ENCODE data around the gene COQ7. TPM values are rescaled to one million over a fixed set of nuclear protein-coding genes. Genes with fewer than 3 reads are reported as not detected.

The COQ7 gene
- total RNA-seq, 2 donors from 2014 or later = 20.4 to 22.0 TPM

DNA sequence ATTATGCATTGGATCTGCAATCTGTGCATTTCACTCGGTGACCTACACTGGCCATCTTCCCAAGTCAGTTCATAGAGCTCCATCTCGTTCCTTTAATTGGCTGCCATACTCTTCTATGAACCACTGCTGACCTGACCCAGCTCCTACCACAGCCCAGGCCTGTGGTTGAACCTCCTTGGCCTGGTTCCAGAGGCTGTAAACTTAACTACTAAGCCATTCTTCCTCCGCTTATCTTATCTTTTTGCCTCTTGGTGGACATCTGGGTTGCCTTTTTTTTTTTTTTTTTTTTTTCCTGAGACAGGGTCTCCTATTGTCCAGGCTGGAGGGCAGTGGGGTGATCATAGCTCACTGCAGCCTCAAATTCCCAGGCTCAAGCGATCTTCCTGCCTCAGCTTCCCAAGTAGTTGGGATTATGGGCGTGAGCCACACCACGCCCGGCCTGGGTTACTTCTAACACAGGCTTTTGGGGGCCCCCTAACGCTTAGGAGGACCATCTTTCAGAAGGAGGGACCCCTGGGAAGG, 18.3 kb downstream of the COQ7 start:
- Histone ChIP-seq H3K27me3 (ENCODE audit: control insufficient read depth, insufficient read depth, low read length, poor library complexity, severe bottlenecking) (no peaks in the 10 kb centered on the region), H3K9me3 (ENCODE audit: control insufficient read depth, low read length) (peaks cover 23% of the 10 kb centered on the region), H3K9ac (ENCODE audit: extremely low read depth, low read length, poor library complexity, severe bottlenecking) (no peak overlapping the region), H3K36me3 (ENCODE audit: control insufficient read depth, insufficient read depth, low read length) (peaks cover 15% of the 10 kb centered on the region), H3K27ac (ENCODE audit: low read depth, low read length) (no peak overlapping the region), H3K4me3 (ENCODE audit: low read length) (no peak overlapping the region), H3K4me1 (ENCODE audit: control insufficient read depth, insufficient read depth, low read length) (no peaks in the 10 kb centered on the region)
- peaks cover 13% of the 10 kb centered on the region for H3K27me3 Mint-ChIP-seq (ENCODE audit: insufficient read depth)
- H3K27ac Mint-ChIP-seq = no peak overlapping the region
- no peak for TF ChIP-seq CTCF (conservative IDR thresholded peaks at IDR 0.05)
- 84 to 88% methylated on average over 4 to 8 of the region's 8 CpGs for WGBS, 2 experiments (ENCODE audit: insufficient coverage in 1 of 2, insufficient read length in 1 of 2)
- H3K36me3 Mint-ChIP-seq (ENCODE audit: low read depth) = peaks cover 18% of the 10 kb centered on the region
- H3K4me1 Mint-ChIP-seq = peaks cover 7% of the 10 kb centered on the region
- no peak for DNase-seq
- peaks cover 10% of the 10 kb centered on the region for H3K9me3 Mint-ChIP-seq
- H3K4me3 Mint-ChIP-seq = no peak overlapping the region

DNA sequence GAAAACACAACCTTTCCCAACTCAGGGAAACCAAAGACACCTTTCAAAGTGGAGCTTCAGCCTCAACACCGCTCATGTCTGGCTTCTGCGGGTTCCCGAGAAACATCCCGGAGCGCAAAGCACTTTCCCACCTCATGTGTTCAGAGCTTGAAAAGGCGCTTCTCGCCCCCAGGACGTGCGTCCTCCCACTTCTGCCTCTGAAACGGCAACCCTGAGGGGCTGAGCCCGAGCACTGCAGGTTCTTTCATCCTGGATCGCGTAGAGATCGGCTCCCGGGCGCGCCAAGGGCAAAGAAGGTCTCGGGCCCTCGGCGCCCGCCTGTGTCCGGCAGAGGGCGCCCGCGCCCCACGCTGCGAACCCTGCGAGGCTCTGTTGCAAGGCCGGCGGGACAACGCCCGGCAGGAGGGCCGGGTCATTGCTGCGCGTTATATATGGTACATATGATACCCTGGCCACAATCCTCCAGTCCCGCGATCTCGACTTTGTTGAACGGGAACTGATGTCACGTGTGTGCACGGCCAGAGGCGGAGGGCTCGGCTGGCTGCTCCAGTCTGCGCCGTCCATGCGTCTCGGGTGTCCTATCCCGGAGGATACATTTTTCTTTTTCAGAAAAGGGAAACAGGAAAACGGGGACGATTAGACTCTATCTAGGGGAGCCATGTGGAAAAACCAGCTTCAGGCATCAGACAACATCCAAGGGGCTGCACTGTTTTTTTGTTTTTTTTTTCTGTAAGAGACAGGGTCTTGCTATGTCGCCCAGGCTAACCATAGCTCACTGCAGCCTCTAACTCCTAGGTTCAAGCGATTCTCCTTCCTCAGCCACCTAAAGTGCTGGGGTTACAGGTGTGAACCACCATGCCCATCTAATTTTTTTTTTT, 19.1 kb downstream of the COQ7 start:
- Histone ChIP-seq H3K9me3 (ENCODE audit: control insufficient read depth, low read length) (peaks cover 15% of the 10 kb centered on the region), H3K27me3 (ENCODE audit: control insufficient read depth, insufficient read depth, low read length, poor library complexity, severe bottlenecking) (no peaks in the 10 kb centered on the region), H3K4me1 (ENCODE audit: control insufficient read depth, insufficient read depth, low read length) (no peaks in the 10 kb centered on the region), H3K9ac (ENCODE audit: extremely low read depth, low read length, poor library complexity, severe bottlenecking) (no peak overlapping the region), H3K27ac (ENCODE audit: low read depth, low read length) (no peak overlapping the region), H3K36me3 (ENCODE audit: control insufficient read depth, insufficient read depth, low read length) (peaks cover 7% of the 10 kb centered on the region), H3K4me3 (ENCODE audit: low read length) (no peak overlapping the region)
- H3K4me3 Mint-ChIP-seq = peak overlapping the region; percentile 38
- H3K27me3 Mint-ChIP-seq (ENCODE audit: insufficient read depth) = peaks cover 13% of the 10 kb centered on the region
- TF ChIP-seq CTCF (conservative IDR thresholded peaks at IDR 0.05) = peak; percentile 100
- H3K9me3 Mint-ChIP-seq = peaks cover 3% of the 10 kb centered on the region
- WGBS, 2 experiments (ENCODE audit: insufficient coverage in 1 of 2, insufficient read length in 1 of 2) = 25 to 41% methylated on average over 22 to 52 of the region's 52 CpGs
- H3K27ac Mint-ChIP-seq = no peak overlapping the region
- peaks cover 10% of the 10 kb centered on the region for H3K36me3 Mint-ChIP-seq (ENCODE audit: low read depth)
- peaks cover 7% of the 10 kb centered on the region for H3K4me1 Mint-ChIP-seq
- peak; percentile 96 for DNase-seq

DNA sequence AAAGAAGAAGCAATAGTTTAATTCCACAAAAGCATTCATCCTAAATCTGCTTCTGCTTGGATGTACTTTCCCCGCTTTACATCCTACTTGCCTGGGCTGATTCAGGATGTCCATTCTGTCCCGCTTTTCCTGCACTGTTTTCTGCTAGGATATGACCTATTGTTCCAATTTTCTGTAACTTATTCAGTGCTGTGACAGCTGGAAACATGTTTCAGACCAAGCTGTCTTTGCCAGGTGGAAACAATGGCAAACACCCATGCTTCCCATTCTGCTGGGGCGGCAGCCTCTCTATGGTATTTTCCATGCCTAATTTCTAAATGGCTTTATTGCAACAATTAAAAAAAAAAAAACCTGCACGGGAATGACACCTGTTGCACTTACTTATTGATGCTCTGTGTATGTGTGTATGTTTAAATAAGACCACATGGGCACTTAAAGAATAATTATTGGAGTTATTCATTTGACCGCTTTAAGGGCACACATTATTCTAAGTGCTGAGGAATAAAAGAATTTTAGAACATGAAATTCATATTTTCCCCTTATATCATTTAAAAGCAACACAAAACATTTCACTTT, 21.0 kb downstream of the COQ7 start:
- peaks cover 8% of the 10 kb centered on the region for H3K9me3 ChIP-seq (ENCODE audit: control insufficient read depth, low read length)
- Mint-ChIP-seq H3K9me3 (peaks cover 2% of the 10 kb centered on the region), H3K27ac (no peak overlapping the region), H3K4me1 (peaks cover 8% of the 10 kb centered on the region), H3K27me3 (ENCODE audit: insufficient read depth) (peaks cover 13% of the 10 kb centered on the region), H3K4me3 (no peak overlapping the region), H3K36me3 (ENCODE audit: low read depth) (no peaks in the 10 kb centered on the region)
- no peaks in the 10 kb centered on the region for H3K36me3 ChIP-seq (ENCODE audit: control insufficient read depth, insufficient read depth, low read length)
- no peak overlapping the region for H3K27ac ChIP-seq (ENCODE audit: low read depth, low read length)
- DNase-seq = peak; percentile 14
- H3K27me3 ChIP-seq (ENCODE audit: control insufficient read depth, insufficient read depth, low read length, poor library complexity, severe bottlenecking) = no peaks in the 10 kb centered on the region
- 91 to 100% methylated on average over 3 to 5 of the region's 5 CpGs for WGBS, 2 experiments (ENCODE audit: insufficient coverage in 1 of 2, insufficient read length in 1 of 2)
- no peak for TF ChIP-seq CTCF (conservative IDR thresholded peaks at IDR 0.05)
- H3K4me3 ChIP-seq (ENCODE audit: low read length) = no peak overlapping the region
- H3K4me1 ChIP-seq (ENCODE audit: control insufficient read depth, insufficient read depth, low read length) = no peaks in the 10 kb centered on the region
- H3K9ac ChIP-seq (ENCODE audit: extremely low read depth, low read length, poor library complexity, severe bottlenecking) = no peak overlapping the region
